LNCAP (cell line): Measurements from ENCODE around the gene MAST4.

Source experiments
- CTCF ChIP-seq: fragments of 450-650 bp; IDR thresholded peaks from 2 replicates; pipeline ENCODE4 v1.5.1; 2017; ENCODE audit warnings: mild to moderate bottlenecking

Gene MAST4

GRCh38 chr5:66828548-66829357 is 232.6 kb downstream of the MAST4 start:
- TF ChIP-seq CTCF = no peak

GRCh38 chr5:66829358-66829674 is 233.1 kb downstream of the MAST4 start:
- no peak for TF ChIP-seq CTCF

- no peak for TF ChIP-seq CTCF
These were observed 233.6 kb downstream of the MAST4 start for GRCh38 chr5:66829826-66830225.

GRCh38 chr5:66830636-66831035 is 234.4 kb downstream of the MAST4 start:
- peak; percentile 50 for TF ChIP-seq CTCF

GRCh38 chr5:66839636-66840185 is 243.5 kb downstream of the MAST4 start:
- no peak for TF ChIP-seq CTCF

- TF ChIP-seq CTCF = no peak
These were observed 244.4 kb downstream of the MAST4 start for GRCh38 chr5:66840511-66841013.

- no peak for TF ChIP-seq CTCF
These were observed 245.1 kb downstream of the MAST4 start for GRCh38 chr5:66841264-66841663.
